D721Med (cell line): ENCODE results near the gene MIOX.

Source experiments
- DNase-seq: peaks from one replicate; pipeline ENCODE4 v3.0.0; 2011; ENCODE audit warnings: low spot score; ENCODE audit not compliant: insufficient read length
- FAIRE-seq: peaks from 2 replicates; lab custom pipeline; 2011; peaks lifted over from hg19 to GRCh38; lab: Jason Lieb, UNC
- TF ChIP-seq, protein P1 (sequence below): IDR thresholded peaks from 2 replicates; pipeline ENCODE4 v1.5.1; 2012; ENCODE audit warnings: mild to moderate bottlenecking, control low read depth; ENCODE audit not compliant: insufficient read depth; ENCODE audit errors: missing control alignments

MIOX gene

DNA sequence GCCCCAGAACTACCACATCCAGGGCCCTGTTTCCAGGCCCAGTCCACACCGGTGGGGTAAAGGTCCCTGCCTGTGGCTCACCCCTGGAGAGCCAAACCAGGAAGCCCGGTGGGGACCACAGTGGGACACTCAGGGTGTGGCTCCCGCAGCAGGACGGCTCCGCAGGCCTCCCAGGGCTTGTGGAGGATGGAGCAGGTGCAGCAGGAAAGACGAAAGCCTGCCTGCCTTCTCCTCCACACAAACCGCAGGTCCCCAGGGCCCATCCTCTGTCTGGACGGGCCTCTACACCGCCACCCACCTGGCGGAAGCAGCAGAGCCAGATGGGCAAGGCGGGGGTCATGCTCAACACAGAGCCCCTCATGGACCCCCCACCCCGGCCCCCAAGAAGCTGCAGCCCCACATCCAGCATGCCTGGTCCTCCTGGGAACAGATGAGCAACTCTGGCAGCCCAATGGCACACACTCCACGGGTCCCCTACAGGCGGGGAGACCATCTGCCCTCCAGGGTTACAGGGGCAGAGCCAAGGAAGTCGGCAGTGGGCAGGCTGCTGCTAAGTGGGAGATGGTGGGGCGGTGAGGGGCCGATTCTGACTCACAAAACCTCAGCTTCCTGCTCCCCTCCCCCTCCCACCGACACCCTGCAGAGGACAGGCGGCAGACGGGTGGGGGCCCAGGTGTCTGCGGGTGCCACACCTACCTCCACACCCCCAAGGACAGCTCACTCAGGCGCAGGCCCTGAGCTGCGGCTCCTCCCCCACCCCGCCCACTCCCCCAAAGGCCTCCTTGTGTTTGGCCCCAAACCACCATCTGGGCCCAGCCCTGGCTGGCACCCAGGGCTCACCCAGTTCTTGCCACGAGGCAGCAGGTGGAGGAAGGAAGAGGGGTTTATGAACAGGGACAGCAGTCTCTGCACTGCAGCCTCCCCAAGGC is 17.0 kb upstream of the MIOX start:
- DNase-seq (no peak), FAIRE-seq (no peak)
- TF ChIP-seq, protein P1, sequence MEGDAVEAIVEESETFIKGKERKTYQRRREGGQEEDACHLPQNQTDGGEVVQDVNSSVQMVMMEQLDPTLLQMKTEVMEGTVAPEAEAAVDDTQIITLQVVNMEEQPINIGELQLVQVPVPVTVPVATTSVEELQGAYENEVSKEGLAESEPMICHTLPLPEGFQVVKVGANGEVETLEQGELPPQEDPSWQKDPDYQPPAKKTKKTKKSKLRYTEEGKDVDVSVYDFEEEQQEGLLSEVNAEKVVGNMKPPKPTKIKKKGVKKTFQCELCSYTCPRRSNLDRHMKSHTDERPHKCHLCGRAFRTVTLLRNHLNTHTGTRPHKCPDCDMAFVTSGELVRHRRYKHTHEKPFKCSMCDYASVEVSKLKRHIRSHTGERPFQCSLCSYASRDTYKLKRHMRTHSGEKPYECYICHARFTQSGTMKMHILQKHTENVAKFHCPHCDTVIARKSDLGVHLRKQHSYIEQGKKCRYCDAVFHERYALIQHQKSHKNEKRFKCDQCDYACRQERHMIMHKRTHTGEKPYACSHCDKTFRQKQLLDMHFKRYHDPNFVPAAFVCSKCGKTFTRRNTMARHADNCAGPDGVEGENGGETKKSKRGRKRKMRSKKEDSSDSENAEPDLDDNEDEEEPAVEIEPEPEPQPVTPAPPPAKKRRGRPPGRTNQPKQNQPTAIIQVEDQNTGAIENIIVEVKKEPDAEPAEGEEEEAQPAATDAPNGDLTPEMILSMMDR, result no peak

DNA sequence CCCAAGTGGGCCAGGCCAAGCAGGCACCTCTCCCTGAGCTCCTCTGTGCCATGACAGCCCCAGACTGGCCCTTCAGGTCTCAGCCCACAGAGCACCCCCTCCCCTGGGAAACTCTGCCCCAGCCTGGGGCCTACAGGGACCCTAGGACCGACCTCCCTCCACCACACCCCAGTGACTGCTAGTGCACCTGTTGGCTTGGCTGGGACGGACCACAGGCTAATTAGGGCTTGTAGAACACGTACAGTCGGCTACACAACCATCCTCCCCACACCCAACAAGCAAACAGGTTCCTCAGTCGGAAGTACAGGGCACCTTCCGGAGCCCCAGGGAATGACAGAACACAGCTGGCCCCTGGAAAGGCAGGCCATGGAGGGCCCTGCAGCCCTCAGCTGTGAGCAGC is 16.2 kb upstream of the MIOX start:
- DNase-seq (no peak), FAIRE-seq (no peak)
- TF ChIP-seq, protein P1, result no peak

DNA sequence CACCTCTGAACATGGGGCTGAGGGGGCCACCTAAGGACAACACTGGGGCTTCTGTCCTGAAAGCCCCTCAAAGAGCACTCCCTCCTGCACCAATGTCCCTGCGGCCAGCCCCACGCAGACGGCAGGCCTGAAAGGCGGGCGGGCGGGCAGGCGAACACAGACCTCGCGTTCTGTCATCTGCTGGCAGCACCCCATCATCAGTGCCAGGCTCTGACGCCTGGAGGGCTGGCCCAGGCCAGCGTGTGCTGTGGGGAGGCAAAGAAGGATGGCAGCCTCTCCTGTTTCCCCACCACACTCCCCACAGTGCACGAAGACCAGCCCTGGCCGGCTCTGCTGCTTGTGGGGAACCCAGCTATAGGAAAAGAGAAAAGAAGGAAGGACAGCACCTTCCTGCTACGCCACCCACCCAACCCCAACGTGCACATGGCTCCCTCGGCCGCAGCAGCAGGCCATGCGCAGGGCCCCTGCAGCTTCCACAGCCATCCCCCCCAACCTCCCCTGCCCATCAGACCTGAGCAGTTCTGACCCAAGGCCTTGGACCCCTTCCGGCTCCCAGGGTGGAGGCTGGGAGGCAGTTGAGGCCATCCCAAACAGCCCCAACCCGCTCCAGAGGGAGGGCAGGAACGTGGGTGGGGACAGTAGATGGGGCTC is 15.3 kb upstream of the MIOX start:
- TF ChIP-seq, protein P1, result no peak
- no peak for DNase-seq
- FAIRE-seq, result no peak

DNA sequence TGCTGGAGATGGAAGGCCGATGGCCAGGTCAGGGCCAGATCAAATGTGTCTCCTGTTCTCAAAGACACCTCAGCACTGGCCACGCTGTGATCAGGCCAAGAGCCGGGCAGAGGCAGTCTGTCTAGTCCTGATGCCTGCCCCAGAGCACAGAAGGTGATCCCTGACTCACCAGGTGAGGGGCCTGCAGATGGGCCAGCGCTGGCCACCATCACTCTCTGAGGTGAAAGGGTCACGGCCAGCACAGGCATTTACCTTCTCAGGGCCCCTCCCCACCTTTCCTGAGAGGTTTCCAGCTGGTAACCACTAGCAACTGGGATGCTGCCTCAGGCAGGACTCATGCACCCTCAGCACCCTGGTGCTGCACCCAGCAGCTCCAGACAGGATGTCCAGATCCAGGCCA is 14.7 kb upstream of the MIOX start:
- FAIRE-seq, result no peak
- DNase-seq, result no peak
- TF ChIP-seq, protein P1, result no peak

DNA sequence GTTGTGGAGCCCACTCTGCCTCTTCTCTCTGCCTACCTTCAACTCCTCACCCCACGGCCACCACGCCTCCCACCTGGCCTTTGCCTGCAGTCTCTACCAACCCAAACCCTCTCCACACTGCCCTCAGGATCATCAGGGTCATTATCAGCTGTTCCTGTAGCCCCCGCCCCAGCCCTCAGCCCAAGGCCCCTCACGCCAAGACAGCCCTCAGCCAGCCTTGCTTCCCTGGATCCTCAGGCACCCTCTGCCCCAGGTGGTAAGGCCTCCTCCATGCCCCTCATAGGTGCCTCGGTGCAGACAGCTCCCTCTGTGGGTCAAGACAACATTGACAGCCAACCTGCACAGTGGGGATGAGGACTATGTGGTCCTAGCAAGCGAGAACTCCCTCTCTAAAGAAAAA is 13.6 kb upstream of the MIOX start:
- no peak for FAIRE-seq
- no peak for DNase-seq
- TF ChIP-seq, protein P1, result peak; percentile 35

DNA sequence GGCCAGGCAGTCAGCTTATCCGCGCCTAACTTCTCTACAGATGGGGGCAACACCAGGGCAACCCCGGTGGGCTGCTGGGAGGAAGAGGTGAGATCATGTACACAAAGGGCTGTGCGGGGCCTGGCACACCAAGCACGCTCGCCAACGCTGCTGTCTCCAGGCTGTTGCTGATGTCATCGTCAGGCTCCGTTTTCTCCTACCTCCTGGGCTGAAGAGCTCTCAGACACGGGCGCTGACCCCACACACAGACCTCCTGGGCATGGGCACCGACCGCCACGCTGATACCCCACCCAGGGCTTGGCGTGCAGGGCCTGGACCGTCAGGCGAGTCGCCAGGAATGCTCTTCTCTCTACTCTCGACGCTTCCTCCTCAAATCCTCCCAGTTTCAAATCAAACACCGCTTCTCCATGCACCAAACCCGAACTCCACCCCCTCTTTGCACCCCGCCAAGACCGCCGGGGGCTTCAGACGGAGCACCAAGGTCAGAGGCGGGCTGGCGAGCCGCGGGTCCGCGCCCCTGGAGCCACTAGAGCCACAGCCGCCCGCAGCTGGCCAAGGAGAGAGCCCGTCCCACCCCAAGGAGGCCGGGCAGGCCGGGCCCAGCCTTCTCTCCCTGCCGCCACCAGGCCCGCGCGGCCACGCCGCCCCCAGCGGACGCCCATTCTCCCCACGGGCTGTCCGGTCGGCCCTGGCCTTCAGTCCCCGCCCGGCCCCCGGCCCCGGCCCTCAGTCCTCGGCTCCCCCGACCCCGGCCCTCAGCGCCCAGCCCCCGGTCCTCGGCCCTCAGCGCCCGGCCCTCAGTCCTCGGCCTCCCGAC is 12.6 kb upstream of the MIOX start:
- DNase-seq (no peak), FAIRE-seq (no peak)
- TF ChIP-seq, protein P1, result no peak
